ENCODE data around the gene MT2A.

The MT2A gene

GRCh38 chr16:56630134-56630533 is 21.8 kb downstream of the MT2A start:
- no peak overlapping the region for H3K9ac ChIP-seq (ENCODE audit: low read length)
- H3K27me3 ChIP-seq (ENCODE audit: insufficient read depth, low read length) = no peaks in the 10 kb centered on the region
- H3K79me2 ChIP-seq (ENCODE audit: insufficient read depth, low read length) = no peaks in the 10 kb centered on the region
- no peak overlapping the region for H3K4me2 ChIP-seq (ENCODE audit: low read length)
- H3K36me3 ChIP-seq (ENCODE audit: insufficient read depth, low read length) = no peaks in the 10 kb centered on the region
- TF ChIP-seq CTCF (IDR thresholded peaks at IDR 0.05; ENCODE audit: low read length) = no peak
- TF ChIP-seq EZH2 (IDR thresholded peaks at IDR 0.05; ENCODE audit: borderline replicate concordance, low read length) = no peak
- H3K4me3 ChIP-seq (ENCODE audit: low read depth, low read length, poor library complexity, severe bottlenecking) = no peak overlapping the region
- H3K9me2 ChIP-seq (ENCODE audit: low read depth, low read length) = no peaks in the 10 kb centered on the region
- no peaks in the 10 kb centered on the region for H4K20me1 ChIP-seq (ENCODE audit: insufficient read depth, low read length)
- H3K27ac ChIP-seq (ENCODE audit: low read depth, low read length, poor library complexity, severe bottlenecking) = no peak overlapping the region
- H3F3A ChIP-seq (ENCODE audit: insufficient read depth, low read length) = no peaks in the 10 kb centered on the region
- no peak overlapping the region for H2AFZ ChIP-seq (ENCODE audit: low read length)
- no peaks in the 10 kb centered on the region for H3K9me3 ChIP-seq (ENCODE audit: low read length)
- H3K4me1 ChIP-seq (ENCODE audit: insufficient read depth, low read length, severe bottlenecking) = no peaks in the 10 kb centered on the region

GRCh38 chr16:56631197-56631596 is 22.8 kb downstream of the MT2A start:
- no peaks in the 10 kb centered on the region for H4K20me1 ChIP-seq (ENCODE audit: insufficient read depth, low read length)
- H3K9me2 ChIP-seq (ENCODE audit: low read depth, low read length) = no peaks in the 10 kb centered on the region
- no peak overlapping the region for H3K4me2 ChIP-seq (ENCODE audit: low read length)
- H3K36me3 ChIP-seq (ENCODE audit: insufficient read depth, low read length) = no peaks in the 10 kb centered on the region
- no peaks in the 10 kb centered on the region for H3K27me3 ChIP-seq (ENCODE audit: insufficient read depth, low read length)
- no peaks in the 10 kb centered on the region for H3K9me3 ChIP-seq (ENCODE audit: low read length)
- no peaks in the 10 kb centered on the region for H3F3A ChIP-seq (ENCODE audit: insufficient read depth, low read length)
- no peak overlapping the region for H3K27ac ChIP-seq (ENCODE audit: low read depth, low read length, poor library complexity, severe bottlenecking)
- no peak for TF ChIP-seq EZH2 (IDR thresholded peaks at IDR 0.05; ENCODE audit: borderline replicate concordance, low read length)
- TF ChIP-seq CTCF (IDR thresholded peaks at IDR 0.05; ENCODE audit: low read length) = no peak
- no peak overlapping the region for H3K4me3 ChIP-seq (ENCODE audit: low read depth, low read length, poor library complexity, severe bottlenecking)
- H3K79me2 ChIP-seq (ENCODE audit: insufficient read depth, low read length) = no peaks in the 10 kb centered on the region
- H3K4me1 ChIP-seq (ENCODE audit: insufficient read depth, low read length, severe bottlenecking) = no peaks in the 10 kb centered on the region
- no peak overlapping the region for H3K9ac ChIP-seq (ENCODE audit: low read length)
- H2AFZ ChIP-seq (ENCODE audit: low read length) = no peak overlapping the region

GRCh38 chr16:56631832-56632155 is 23.4 kb downstream of the MT2A start:
- H3K27ac ChIP-seq (ENCODE audit: low read depth, low read length, poor library complexity, severe bottlenecking) = no peak overlapping the region
- no peak overlapping the region for H2AFZ ChIP-seq (ENCODE audit: low read length)
- no peaks in the 10 kb centered on the region for H3K79me2 ChIP-seq (ENCODE audit: insufficient read depth, low read length)
- H3K4me2 ChIP-seq (ENCODE audit: low read length) = no peak overlapping the region
- H3K27me3 ChIP-seq (ENCODE audit: insufficient read depth, low read length) = no peaks in the 10 kb centered on the region
- H3K9me3 ChIP-seq (ENCODE audit: low read length) = no peaks in the 10 kb centered on the region
- no peak overlapping the region for H3K9ac ChIP-seq (ENCODE audit: low read length)
- TF ChIP-seq EZH2 (IDR thresholded peaks at IDR 0.05; ENCODE audit: borderline replicate concordance, low read length) (no peak), CTCF (IDR thresholded peaks at IDR 0.05; ENCODE audit: low read length) (no peak)
- no peaks in the 10 kb centered on the region for H3K36me3 ChIP-seq (ENCODE audit: insufficient read depth, low read length)
- H3K4me3 ChIP-seq (ENCODE audit: low read depth, low read length, poor library complexity, severe bottlenecking) = no peak overlapping the region
- no peaks in the 10 kb centered on the region for H3K9me2 ChIP-seq (ENCODE audit: low read depth, low read length)
- H4K20me1 ChIP-seq (ENCODE audit: insufficient read depth, low read length) = no peaks in the 10 kb centered on the region
- H3F3A ChIP-seq (ENCODE audit: insufficient read depth, low read length) = no peaks in the 10 kb centered on the region
- H3K4me1 ChIP-seq (ENCODE audit: insufficient read depth, low read length, severe bottlenecking) = no peaks in the 10 kb centered on the region
